ENCODE results near the gene PLXNA2.

DNA sequence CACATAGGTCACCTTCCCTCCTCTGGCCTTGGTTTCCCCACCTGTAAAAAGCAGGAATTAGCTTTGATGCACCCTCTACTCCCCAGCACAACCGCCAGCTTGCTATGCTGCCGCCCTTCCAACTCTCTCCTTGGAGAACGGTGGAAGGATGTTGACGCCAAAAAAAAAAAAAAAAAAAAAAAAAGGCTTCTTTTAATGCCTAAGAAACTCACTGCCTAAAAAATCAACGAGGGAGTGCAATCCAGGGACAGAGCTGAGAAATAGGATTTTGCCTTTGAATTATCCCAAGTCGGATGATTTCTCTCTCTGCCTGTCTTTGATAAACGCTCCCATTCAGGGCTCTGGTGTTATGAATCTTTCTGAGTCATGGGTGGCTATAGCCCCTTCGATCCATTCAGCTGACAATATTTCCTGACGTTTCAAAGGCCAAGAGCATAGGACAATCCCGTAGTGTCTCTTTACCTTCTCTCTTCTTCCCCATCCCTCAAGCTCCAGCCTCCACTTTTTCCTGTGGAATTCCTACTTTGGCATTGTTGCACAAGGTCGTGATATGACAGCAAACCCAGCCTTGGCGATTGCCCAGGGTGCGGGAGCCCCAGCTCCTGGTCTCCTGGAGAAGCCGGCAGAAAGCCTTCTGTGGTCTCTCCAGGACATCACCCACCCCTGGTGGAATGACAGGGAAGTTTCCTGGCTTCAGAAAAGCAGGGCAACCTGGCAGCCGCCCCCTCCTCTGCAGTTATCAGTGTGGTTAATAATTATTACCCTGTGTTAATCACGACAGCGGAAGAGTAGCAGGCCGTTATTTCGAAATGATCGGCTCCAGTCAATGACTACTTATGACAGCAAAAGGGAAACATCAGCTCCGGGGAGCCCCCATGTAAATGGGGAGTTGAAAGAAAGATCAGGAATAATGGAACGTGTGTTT is 8.0 kb upstream of the PLXNA2 start:
- TF ChIP-seq, protein P1, sequence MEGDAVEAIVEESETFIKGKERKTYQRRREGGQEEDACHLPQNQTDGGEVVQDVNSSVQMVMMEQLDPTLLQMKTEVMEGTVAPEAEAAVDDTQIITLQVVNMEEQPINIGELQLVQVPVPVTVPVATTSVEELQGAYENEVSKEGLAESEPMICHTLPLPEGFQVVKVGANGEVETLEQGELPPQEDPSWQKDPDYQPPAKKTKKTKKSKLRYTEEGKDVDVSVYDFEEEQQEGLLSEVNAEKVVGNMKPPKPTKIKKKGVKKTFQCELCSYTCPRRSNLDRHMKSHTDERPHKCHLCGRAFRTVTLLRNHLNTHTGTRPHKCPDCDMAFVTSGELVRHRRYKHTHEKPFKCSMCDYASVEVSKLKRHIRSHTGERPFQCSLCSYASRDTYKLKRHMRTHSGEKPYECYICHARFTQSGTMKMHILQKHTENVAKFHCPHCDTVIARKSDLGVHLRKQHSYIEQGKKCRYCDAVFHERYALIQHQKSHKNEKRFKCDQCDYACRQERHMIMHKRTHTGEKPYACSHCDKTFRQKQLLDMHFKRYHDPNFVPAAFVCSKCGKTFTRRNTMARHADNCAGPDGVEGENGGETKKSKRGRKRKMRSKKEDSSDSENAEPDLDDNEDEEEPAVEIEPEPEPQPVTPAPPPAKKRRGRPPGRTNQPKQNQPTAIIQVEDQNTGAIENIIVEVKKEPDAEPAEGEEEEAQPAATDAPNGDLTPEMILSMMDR (conservative IDR thresholded peaks at IDR 0.05) = no peak
- TF ChIP-seq EZH2 (IDR thresholded peaks at IDR 0.05; ENCODE audit: low read depth) = no peak

All from PC-9 (cell line).